NCI-H1048 (cell line): ENCODE measurements around the gene MPPED2.

Experiments
- DNase-seq: peaks from one replicate; lab custom pipeline; 2025; lab: John Stamatoyannopoulos, UW

Gene MPPED2, protein sequence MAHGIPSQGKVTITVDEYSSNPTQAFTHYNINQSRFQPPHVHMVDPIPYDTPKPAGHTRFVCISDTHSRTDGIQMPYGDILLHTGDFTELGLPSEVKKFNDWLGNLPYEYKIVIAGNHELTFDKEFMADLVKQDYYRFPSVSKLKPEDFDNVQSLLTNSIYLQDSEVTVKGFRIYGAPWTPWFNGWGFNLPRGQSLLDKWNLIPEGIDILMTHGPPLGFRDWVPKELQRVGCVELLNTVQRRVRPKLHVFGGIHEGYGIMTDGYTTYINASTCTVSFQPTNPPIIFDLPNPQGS

DNA sequence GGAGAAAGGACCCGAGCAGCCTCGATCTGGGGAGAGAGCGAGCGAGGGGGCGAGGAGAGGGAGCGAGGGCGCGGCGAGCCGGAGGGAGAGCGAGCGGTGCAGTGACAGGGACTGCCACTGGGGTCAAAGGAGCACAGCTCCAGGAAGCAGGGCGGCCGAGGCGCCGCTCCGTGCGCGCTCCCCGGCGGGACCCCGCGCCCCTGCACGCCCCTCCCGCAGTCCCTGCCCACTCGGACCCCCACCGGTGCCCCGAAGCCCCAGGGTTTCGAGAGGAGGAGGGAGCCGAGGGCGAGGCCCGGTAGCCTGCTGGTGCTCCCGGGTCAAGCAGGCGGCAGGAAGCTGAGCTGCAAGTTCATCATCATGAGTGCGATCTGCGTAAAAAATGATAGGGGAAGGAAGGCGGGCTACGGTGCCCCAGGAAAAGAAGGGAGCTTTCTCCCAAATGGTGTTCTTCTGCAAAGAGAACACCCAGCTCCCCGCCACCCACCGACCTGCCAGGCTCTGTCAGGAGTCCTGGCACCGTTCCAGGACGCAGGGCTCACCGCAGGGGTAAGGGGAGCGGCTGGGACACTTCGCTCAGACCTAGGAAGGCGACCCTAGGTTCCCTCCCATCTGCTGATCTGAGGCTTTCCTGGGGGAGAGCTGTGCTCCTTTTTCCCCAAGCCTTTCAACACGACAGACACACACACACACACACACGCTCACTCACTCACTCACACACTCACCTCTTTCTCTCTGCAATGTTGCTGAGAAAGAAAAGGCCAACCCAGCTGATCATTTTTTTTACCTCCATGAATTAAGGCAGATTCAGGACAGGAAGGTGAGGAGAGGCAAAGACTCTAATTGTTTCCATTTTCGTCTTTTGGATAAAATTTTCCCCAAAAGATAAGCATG, at the start of gene MPPED2:
Gene MPPED2, minus strand, starts transcription at position 103 of the 894 bp plus-strand sequence. CDS start 5,980 bp downstream, outside the sequence.
- no peak for DNase-seq

DNA sequence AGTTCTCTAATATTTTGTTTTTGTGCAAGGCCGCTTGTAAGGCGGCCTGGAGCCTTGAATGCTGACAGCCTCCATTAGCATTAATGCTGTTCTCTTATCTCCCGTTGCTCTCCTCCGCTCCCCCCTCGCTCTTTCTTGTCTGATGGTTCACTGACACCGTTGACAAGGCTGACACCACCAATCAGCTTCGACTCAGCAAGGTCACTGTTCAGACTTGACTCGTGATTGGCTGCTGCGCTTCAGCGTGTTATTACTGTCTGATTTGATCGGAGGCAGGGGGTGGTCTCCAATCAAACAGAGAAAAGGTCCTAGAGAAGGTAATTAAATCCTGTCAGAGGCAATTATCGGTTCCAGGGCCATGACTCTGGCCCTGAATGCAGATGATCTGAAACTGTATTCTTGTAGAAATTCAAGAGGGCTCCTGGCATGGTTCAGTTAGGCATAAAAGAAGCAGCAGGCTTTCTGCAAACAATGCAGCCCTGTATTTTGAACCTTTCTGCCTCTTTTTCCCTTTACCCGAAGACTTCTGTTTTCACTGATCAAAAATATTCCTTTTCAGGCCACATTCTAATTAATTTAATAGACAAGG, 49.3 kb upstream of the MPPED2 start:
- DNase-seq: no peak

DNA sequence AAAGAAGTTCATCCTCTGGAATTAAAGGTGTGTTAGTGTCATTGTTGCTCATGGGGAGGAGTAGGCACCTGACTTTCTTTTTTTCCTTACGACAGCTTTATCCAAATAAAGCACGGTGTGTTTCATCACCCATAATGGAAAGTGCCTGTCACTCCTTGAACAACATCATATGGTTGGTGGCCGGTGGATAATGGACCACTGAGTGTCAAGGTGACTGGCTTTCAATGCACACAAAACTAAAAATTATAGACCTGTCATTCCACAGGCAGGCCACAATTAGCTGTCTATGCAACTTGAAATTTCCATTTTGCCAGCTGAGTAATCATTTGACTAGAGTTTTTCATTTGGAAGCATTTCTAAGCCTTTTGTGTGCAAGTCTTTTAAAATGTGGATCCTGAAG, 45.0 kb upstream of the MPPED2 start:
- DNase-seq: no peak

DNA sequence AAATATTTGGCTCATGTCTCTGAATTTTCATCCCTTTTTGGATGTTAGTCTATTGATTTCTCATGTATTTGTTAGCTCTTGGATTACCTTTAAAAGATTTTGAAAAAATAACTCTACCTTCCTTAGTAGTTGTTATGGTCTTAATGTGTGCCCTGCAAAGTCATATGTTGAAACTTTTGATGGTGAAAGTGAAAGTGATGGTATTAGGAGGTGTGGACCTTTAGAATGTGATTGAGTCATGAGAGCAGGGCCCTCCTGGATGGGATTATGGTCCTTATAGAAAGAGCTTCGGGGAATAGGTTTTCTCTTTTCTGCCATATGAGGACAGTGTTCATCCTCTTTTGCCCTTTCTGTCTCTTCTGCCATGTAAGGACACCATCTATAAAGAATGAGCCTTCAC, 33.6 kb upstream of the MPPED2 start:
- no peak for DNase-seq

DNA sequence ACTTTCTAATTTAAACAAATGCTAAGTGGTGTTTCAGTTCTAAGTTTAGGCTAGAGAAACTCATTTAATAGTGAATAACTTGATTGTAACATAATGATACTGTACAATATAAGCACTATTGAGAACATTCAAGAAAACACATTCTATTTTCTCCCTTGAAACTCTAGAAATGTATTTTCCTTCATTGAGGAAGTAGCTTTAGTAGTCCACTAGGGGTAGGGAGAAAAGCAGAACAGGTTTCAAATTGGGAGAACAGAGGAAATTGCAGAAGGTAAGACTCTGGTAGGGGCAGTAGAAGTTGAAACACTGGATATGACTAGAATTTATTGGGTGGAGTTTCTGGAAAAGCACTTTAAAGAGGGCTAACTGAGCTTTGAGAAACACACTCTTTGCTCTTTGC, 31.6 kb upstream of the MPPED2 start:
- DNase-seq: no peak

DNA sequence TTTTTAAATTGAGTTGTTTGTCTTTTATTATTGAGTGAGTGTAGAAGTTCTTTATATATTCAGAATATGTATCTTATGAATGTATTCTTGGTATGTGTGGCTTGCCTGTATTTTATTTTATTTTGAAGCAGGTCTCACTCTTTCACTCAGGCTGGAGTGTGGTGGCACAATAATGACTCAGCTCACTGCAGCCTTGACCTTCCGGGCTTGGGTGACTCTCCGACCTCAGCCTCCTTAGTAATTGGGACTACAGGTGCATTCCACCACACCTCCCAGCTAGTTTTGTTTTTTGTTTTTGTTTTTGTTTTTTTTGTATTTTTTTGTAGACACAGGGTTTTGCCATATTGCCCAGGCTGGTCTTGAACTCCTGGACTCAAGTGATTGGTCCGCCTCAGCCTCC, 24.5 kb upstream of the MPPED2 start:
- DNase-seq: no peak

DNA sequence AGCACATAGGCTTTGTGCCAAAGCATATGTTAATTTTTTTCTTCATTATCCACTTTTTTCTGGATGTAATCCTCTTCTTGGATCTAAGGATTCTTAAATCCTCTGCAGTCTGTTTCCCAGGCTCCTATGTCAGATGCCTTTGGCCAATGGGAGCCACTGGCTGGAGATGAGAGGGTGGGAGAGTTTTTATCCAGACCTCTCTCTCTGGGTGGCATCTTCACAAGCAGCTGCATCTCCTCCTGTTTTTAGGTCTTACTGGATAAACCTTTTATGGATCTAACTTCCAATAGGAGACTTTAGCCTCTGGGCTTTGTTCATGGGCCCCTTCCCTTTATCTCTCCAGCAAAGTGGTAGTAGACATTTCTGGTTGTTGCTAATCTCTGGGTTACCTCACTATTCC, 22.4 kb upstream of the MPPED2 start:
- DNase-seq: no peak

DNA sequence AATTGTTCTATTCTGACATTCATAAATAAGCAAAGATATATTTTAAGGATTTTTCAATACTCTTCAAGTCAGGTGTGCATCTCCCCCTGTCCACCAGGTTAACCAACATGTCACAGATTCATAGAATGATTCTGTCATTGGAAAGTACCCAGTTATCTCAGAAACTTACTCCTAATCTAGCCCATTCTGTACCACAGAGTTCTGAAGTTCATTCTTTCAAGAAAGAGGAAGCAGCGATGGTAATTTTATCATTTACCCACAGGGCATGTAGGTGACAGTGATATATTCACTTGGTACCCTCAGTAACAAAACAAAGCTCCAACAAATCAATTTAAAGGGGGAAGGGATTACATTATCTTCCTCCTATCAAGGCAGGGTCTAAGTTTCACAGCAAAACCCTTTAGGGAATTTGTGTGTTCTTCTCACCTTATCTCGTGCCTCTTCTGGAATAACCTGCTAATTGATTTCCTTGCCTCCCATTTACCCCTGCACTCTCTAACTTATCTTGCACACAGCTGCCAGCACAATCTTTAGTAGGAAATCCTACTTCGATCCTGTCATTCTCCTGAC, 19.0 kb upstream of the MPPED2 start:
- DNase-seq: no peak

DNA sequence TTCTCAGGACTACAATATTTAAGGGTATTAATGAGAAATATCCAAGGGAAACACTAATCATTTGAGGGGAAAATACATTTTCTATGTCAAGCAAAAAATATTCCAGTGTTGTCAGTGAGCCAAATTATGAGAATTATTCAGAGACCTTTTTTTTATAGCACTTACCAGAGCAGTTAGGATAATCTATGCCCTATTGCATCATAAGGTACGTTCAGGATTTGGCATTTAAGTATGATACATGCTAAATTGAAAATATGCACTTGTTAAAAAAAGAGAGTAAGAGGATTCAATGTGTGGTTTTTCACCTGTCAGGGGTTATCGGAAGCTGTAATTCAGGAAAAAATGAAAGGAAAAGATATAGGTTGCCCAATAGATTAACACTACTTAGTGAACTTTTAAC, 17.2 kb upstream of the MPPED2 start:
- no peak for DNase-seq

DNA sequence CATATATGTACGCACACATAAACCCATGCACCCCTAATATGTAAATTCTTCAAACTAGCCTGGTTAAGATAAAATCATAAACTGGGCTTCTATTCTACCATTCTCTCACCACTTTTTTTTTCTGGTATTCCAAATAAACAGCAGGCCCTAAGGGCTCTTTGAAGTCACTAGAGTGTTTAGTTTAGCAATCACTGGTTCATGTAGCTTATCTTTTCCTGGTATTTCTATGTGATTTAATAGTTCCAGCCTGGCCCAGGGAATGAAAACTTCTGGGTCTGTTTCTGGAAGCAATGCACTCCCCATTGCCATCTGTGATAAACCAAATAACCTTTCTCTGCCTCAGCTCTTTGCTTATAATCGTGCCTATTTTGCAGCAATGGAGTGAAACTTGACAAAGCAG, 10.7 kb upstream of the MPPED2 start:
- no peak for DNase-seq

DNA sequence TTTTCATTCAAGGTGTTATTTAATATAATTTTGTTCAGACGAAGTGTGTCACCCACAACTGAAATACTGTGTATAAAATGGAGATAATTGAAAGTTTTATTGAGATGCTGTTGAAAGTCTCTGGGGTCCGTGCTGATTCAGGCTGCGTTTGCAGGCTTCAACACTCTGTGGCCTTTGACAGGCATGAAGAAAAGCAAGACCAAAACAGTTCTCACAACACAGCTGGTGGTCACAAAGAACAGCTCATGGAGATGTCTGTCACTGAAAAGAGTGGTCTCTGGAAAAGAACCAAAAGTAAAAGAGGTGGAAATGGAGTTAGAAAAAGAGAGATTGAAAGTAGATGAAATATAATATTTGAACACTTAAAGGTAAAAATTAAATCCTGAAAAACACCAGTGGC, 9.8 kb upstream of the MPPED2 start:
- no peak for DNase-seq

DNA sequence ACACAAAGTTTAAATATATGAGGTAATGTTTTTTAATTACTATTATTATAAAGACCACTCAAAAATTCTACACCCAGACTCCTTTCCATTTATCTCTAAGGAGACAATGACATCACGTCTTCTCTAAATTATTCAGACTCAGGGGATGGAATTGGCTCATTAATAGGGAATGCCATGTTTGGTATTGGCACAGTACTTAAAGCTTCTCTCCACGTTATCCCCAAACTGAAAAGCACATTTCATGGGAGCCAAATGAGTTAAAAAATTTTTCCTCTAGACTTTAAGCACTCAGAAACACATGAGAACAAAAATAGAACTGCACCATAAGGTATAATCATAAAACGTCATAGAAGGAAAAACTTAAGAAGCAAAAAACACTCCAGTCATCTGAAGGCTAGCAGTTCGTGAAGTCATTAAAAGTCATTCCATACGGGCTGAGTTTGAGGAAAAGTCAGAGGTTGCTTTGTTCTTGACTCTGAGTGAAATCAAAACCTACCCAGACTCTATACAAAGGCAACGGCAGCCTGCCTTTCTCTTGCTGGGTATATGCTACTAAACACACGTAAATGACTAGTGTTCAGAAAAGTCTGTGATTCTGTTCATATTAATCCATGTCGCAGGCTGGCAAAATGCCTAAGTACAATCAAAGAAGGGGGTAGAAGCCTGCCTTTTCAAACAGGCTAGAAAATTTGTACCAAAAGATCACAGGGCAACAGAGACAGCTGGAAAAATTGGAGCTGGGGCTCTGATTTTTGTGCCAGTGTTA, 8.7 kb upstream of the MPPED2 start:
- no peak for DNase-seq

DNA sequence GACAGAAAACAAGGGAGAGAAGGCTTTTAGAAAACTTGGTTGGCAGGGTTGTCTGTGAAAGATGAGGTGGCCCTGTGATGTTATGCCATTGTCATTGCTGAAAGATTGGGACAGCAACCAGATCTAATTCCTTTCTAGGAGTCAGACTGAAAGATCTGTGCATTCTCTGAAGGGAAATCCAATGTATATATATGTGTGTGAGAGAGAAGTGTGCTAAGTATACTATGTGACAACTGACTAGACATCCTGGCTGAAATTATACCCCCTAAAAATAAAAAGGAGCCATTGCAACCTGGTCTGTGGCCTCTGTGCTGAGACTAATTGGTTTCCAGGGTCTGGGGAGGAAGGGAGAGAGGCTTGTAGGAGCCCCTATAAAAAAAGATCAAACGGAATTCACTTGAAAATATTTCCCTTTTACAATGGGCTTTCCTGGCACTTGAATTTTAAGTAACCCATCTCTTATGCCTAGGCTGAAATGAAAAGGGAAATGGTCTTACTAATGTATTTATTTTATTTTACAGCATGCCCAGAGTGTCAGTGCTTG, 1.2 kb upstream of the MPPED2 start:
- no peak for DNase-seq

DNA sequence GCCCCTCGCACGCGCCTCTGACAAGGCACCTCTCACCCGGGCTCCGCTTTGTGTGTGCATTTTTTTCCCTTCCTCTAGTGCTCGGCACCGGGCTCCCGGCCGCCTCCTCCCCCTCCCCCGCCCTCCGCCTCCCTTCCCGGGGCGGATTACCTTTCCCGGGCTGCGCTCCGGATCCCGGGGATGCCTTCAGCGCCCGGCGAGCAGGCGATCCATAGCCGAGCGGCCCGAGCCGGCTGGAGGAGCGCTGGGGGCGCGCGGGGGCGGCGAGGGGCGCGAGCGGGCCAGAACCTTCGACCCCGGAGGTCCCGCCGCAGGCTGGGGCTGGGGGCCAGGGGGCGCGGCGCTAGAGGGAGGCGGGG, 282 bp downstream of the MPPED2 start:
- DNase-seq: no peak

DNA sequence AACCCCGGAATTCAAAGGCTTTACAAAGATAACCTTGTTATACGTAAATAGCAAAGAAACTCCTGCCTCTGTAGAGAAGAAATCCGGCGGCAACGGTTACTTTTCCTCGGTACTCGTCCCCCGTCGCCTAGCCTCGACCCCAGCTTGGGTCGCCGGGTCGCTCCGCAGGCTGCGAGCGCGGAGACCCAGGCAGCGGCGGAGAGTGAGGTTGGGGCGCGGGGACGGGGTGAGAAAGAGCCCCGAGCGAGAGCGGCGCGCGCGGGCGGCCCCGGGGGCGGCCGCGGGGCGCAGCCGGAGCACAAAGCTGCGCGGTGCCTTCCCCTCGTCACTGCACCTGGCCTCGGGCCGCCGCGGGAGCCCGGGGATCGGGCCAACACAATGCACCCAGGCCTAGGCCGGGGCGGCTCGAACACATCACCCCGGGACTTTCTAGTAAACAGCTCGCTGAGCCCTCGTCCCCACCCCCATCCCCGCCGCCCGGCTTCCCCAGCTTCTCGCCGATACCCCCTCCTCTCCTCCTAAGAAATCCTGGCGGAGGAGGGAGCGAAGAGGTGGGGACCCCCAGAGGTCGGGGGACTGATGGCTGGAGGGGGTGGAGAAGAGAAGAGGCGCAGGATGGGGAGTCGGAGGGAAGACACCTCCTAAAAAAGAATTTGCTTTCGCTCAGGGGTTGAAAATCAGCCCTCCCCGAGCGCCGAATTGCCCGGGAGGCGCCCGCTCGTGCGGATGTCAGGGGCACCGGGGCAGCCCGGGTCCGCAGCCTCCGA, 845 bp downstream of the MPPED2 start:
- DNase-seq: no peak

DNA sequence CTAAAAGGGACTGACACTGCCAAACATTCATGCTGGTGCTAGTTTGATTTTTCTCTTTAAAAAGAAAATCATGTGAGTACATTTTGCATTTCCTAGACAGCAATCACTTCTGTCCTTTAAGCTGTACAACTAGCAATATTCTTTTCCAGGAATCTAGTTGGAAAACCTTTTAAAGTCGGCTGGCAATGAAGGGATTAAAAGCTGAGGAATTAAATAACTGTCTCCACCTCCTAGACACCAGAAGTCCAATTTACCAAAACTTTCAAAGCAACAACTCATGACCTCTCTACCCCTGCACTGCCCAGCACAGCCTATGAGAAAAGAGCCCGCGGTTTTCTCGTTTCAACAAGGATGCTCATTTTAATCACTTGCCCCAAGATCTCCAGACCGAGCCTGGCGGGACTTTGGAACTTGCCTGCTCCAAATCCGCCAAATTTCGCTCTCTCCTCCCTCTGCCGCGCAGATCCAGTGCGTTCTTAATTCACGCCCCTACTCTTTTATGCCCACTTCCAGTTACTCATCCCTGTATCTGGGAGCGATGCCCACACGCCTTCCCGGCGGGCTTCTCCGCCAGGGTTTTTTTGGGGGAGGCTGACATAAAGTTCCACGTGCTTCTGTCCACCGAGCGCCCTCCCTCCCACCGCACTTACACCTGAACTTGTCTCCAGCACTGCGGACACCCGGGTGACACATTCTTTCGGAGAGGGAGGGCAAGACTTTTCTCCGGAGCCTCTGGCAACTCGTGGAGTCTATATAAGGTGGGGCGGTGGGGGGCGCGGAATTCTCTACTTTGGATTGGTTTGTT, 2.5 kb downstream of the MPPED2 start:
- DNase-seq: no peak

DNA sequence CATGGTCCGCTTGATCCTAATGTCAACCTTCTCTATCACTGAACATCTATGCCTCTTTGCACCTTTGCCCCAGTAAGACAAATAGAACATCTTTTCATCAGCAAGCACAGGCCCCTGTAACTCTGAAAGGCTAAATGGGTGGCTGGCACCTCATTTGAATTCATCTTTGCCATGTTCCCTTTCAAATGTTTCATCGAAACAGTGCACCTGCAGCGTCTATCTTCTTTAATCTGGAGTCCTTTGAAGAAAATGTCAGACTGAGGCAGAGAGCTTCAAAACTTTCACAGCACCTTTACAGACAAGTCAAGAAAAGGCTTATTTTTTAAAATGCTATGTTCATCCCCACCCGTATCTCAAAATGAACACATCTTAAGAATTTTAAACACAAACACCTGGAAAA, 3.4 kb downstream of the MPPED2 start:
- no peak for DNase-seq

DNA sequence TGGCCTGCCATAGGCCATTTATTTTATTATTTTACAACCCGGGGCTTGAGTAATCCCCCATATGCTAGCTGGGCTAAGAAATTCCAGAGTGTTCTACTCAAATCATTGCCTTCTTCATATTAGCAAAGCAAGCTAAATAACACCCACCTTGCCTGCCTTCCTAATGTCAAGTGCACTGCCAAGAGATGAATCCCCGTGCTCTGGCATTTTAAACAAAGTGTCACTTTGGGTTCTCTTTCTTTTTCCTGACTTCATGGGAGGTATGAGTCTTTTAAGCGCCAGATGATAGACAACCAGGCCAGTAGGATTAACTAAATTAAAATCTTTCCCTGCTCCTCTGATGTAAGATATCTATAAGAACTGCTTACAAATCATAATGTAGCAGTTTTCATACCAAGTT, 4.5 kb downstream of the MPPED2 start:
- DNase-seq: no peak

DNA sequence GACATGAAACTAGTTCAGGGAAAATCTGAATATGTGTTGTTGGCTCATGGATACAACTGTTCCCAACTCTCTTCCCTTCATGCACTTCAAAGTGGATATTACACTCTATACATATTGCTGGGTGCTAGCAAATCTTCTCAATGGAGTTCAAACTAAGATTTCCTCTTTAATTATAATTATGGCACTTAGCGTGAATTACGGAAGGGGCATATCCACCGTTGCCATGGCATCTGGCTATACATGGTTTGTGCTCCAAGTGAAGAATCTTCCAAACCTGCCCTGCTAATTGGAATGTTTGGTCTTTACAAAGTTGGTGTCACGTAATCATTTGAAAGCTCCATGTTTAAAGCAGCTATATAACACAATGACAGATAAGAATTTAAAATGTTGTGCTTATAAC, 5.6 kb downstream of the MPPED2 start:
- no peak for DNase-seq
